HEK293 (cell line): ENCODE measurements around the gene CIB4.

ENCODE experiments used
- CTCF ChIA-PET: fragments of 350-600 bp; formaldehyde crosslinking; extraction: SDS; loops from one replicate; lab custom pipeline; 2021; ENCODE audit warnings: antibody characterized with exemption; lab: Yijun Ruan, JAX
- POLR2A ChIA-PET: fragments of 300-600 bp; formaldehyde crosslinking; extraction: SDS; loops from one replicate; lab custom pipeline; 2020; ENCODE audit warnings: antibody characterized with exemption, inconsistent platforms; lab: Yijun Ruan, JAX
- H3K27ac ChIP-seq: fragments of 200-500 bp; sonication (Bioruptor generic); 2 replicates; pipeline ENCODE4 v1.5.1; 2014; ENCODE audit warnings: low read depth, low read length, control low read depth, inconsistent platforms; ENCODE audit errors: extremely low read depth
- H3K36me3 ChIP-seq, 2 experiments: fragments of 200-500 bp in 1 of 2; sonication (Bioruptor generic) in 1 of 2; 1 replicate in 1 of 2; 2 replicates in 1 of 2; pipeline ENCODE4 v1.5.1; 2014 to 2017; ENCODE audit warnings: inconsistent platforms in 2 of 2, low read length in 2 of 2; ENCODE audit not compliant: control insufficient read depth in 2 of 2, insufficient read depth in 1 of 2
- H3K4me1 ChIP-seq: fragments of 200-500 bp; sonication (Bioruptor generic); 2 replicates; pipeline ENCODE4 v1.5.1; 2014; ENCODE audit warnings: mild to moderate bottlenecking, low read length, inconsistent platforms; ENCODE audit not compliant: control insufficient read depth, insufficient read depth
- H3K4me3 ChIP-seq: 2 replicates; pipeline ENCODE4 v1.5.1; 2011; ENCODE audit warnings: low read depth, mild to moderate bottlenecking, control low read depth, low read length, moderate library complexity
- H3K9me3 ChIP-seq: fragments of 200-500 bp; sonication (Bioruptor generic); 2 replicates; pipeline ENCODE4 v1.5.1; 2014; ENCODE audit warnings: low read depth, low read length, inconsistent platforms; ENCODE audit not compliant: control insufficient read depth, insufficient read depth
- BCL11B ChIP-seq: fragments of 450-650 bp; formaldehyde crosslinking; IDR thresholded peaks from 2 replicates; pipeline ENCODE4 v1.5.1; 2016; ENCODE audit warnings: low read depth, missing biosample characterization, missing genetic modification characterization
- FEZF1 ChIP-seq: fragments of 450-650 bp; formaldehyde crosslinking; IDR thresholded peaks from 2 replicates; pipeline ENCODE4 v1.5.1; 2016; ENCODE audit warnings: missing biosample characterization, missing genetic modification characterization
- GLIS2 ChIP-seq: fragments of 450-650 bp; formaldehyde crosslinking; IDR thresholded peaks from 2 replicates; pipeline ENCODE4 v1.5.1; 2016; ENCODE audit warnings: missing biosample characterization, missing genetic modification characterization
- OVOL3 ChIP-seq: fragments of 450-650 bp; formaldehyde crosslinking; IDR thresholded peaks from 2 replicates; pipeline ENCODE4 v1.5.1; 2016; ENCODE audit warnings: missing biosample characterization, missing genetic modification characterization
- SETDB1 ChIP-seq: IDR thresholded peaks from one replicate; pipeline ENCODE4 v1.6.1; 2017; ENCODE audit warnings: mild to moderate bottlenecking, low read length, moderate library complexity, mixed read lengths; ENCODE audit not compliant: insufficient read length
- WT1 ChIP-seq: fragments of 450-650 bp; formaldehyde crosslinking; IDR thresholded peaks from 2 replicates; pipeline ENCODE4 v1.5.1; 2016; ENCODE audit warnings: missing biosample characterization, missing genetic modification characterization
- ZBTB48 ChIP-seq: fragments of 450-650 bp; formaldehyde crosslinking; IDR thresholded peaks from 2 replicates; pipeline ENCODE4 v1.5.1; 2016; ENCODE audit warnings: missing biosample characterization, missing genetic modification characterization
- ZFP69B ChIP-seq: fragments of 450-650 bp; formaldehyde crosslinking; IDR thresholded peaks from 2 replicates; pipeline ENCODE4 v1.5.1; 2016; ENCODE audit warnings: missing biosample characterization, missing genetic modification characterization
- ZNF2 ChIP-seq: fragments of 450-650 bp; formaldehyde crosslinking; IDR thresholded peaks from 2 replicates; pipeline ENCODE4 v1.5.1; 2016; ENCODE audit warnings: missing biosample characterization, missing genetic modification characterization
- ZNF274 ChIP-seq, 2 experiments: fragments of 200-500 bp in 1 of 2; fragments of 450-650 bp in 1 of 2; sonication (Bioruptor generic) in 1 of 2; formaldehyde crosslinking in 1 of 2; IDR thresholded peaks; 2 replicates each; pipeline versions ENCODE4 v1.5.1 to v1.6.1; 2014 to 2016; ENCODE audit warnings: borderline replicate concordance in 1 of 2, inconsistent platforms in 1 of 2, low read length in 1 of 2, missing biosample characterization in 1 of 2, missing genetic modification characterization in 1 of 2
- ZNF350 ChIP-seq: fragments of 450-650 bp; formaldehyde crosslinking; IDR thresholded peaks from 2 replicates; pipeline ENCODE4 v1.5.0; 2017; ENCODE audit warnings: missing biosample characterization, mild to moderate bottlenecking, missing genetic modification characterization
- ZNF354C ChIP-seq: fragments of 450-650 bp; formaldehyde crosslinking; IDR thresholded peaks from 2 replicates; pipeline ENCODE4 v1.5.1; 2016; ENCODE audit warnings: missing biosample characterization, missing genetic modification characterization, low read depth, borderline replicate concordance
- ZNF514 ChIP-seq: fragments of 450-650 bp; formaldehyde crosslinking; IDR thresholded peaks from 2 replicates; pipeline ENCODE4 v1.5.1; 2016; ENCODE audit warnings: missing biosample characterization, missing genetic modification characterization
- ZNF529 ChIP-seq: fragments of 450-650 bp; formaldehyde crosslinking; IDR thresholded peaks from 2 replicates; pipeline ENCODE4 v1.5.1; 2017; ENCODE audit warnings: missing genetic modification characterization, missing biosample characterization; ENCODE audit not compliant: insufficient replicate concordance
- ZNF600 ChIP-seq: fragments of 450-650 bp; formaldehyde crosslinking; IDR thresholded peaks from 2 replicates; pipeline ENCODE4 v1.5.1; 2016; ENCODE audit warnings: missing biosample characterization, missing genetic modification characterization
- ZNF660 ChIP-seq: fragments of 450-650 bp; IDR thresholded peaks from 2 replicates; pipeline ENCODE4 v1.5.1; 2018; ENCODE audit warnings: missing biosample characterization, mild to moderate bottlenecking, missing genetic modification characterization
- ZNF670 ChIP-seq: fragments of 450-650 bp; formaldehyde crosslinking; IDR thresholded peaks from 2 replicates; pipeline ENCODE4 v1.5.1; 2016; ENCODE audit warnings: missing biosample characterization, missing genetic modification characterization, low read depth
- TF ChIP-seq, protein P1 (sequence below): fragments of 450-650 bp; formaldehyde crosslinking; IDR thresholded peaks from 2 replicates; pipeline ENCODE4 v1.5.1; 2016; ENCODE audit warnings: missing biosample characterization, missing genetic modification characterization
- TF ChIP-seq, protein P2 (sequence below): fragments of 450-650 bp; formaldehyde crosslinking; IDR thresholded peaks from 2 replicates; pipeline ENCODE4 v1.5.1; 2017; ENCODE audit warnings: missing biosample characterization, missing genetic modification characterization
- TF ChIP-seq, protein P3 (sequence below): fragments of 450-650 bp; formaldehyde crosslinking; IDR thresholded peaks from 2 replicates; pipeline ENCODE4 v1.5.1; 2016; ENCODE audit warnings: missing biosample characterization, missing genetic modification characterization

Gene CIB4

DNA sequence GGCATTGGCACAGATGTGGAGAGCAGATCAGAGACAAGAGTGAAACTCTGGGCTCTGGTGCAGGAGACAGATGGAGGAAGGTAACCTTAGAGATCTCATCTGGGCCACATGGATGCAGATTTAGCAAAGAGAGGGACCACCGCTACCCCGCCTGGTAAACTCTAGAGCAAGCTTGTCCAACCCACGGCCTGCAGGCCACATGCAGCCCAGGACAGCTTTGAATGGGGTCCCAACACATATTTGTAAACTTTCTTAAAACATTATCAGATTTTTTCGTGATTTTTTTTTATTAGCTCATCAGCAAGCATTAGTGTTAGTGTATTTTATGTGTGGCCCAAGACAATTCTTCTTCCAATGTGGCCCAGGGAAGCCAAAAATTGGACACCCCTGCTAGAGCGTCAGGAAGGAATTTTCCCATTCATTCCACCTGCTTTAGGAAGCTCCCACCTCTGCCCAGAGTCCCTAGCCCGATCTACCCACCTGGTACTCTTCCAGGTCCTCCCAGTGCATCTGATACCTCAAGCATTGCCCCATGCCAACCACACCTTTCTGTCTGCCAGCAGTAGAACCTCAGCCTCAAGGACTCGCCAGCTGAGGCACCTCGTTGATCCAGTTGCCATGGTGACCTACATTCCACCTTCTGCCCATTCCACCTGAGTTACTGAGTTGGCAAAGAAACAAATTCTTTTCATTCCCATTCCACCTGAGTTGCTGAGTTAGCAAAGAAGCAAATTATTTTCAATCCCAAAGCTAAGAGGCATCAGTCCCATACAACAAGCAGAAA, at the start of gene CIB4:
TSS of gene CIB4 (minus strand) at position 586 of the 784 bp plus-strand sequence. CDS start at position 534, 52 bp downstream.
- no peak for TF ChIP-seq ZNF600 (tag by site-specific recombination)
- TF ChIP-seq, protein P1, sequence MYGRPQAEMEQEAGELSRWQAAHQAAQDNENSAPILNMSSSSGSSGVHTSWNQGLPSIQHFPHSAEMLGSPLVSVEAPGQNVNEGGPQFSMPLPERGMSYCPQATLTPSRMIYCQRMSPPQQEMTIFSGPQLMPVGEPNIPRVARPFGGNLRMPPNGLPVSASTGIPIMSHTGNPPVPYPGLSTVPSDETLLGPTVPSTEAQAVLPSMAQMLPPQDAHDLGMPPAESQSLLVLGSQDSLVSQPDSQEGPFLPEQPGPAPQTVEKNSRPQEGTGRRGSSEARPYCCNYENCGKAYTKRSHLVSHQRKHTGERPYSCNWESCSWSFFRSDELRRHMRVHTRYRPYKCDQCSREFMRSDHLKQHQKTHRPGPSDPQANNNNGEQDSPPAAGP: no peak
- no peak for TF ChIP-seq WT1
- no peak for TF ChIP-seq GLIS2 (tag by site-specific recombination)
- POLR2A ChIA-PET: no interaction called here
- no peaks in the 10 kb centered on the region for H3K4me1 ChIP-seq
- no peak within 1 kb of the TSS for H3K27ac ChIP-seq
- no peak within 1 kb of the TSS for H3K4me3 ChIP-seq
- H3K36me3 ChIP-seq: no peaks in the 10 kb centered on the region
- CTCF ChIA-PET: interaction anchor here (0.7 to 1.0 kb wide), 2 partner anchors 10 to 140 kb away, joined by 3 to 4 read pairs; no protein-coding TSS in a partner anchor
- H3K9me3 ChIP-seq: no peaks in the 10 kb centered on the region

DNA sequence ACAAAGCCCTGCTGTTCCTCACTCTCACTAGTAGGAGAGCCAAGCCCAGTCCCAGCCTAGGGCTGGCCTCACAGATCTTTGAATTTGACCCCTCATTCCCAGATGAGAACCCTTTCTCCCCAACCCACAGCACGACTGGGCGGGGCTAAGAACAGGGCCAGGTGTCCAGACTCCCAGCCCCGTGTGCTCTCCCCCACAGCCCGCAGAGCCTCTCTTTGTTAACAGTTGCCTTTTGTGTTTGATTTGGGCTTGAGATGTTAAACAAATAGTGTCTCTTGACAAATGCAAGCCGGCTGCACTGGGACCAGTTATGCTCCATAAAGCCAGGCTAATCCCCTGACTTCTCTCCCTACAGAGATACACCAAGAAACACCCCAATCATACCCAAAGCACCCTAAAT, 46.6 kb upstream of the CIB4 start:
- no peaks in the 10 kb centered on the region for H3K9me3 ChIP-seq
- no peak overlapping the region for H3K27ac ChIP-seq
- H3K4me1 ChIP-seq: no peaks in the 10 kb centered on the region
- no peak overlapping the region for H3K4me3 ChIP-seq
- POLR2A ChIA-PET: no interaction called here
- TF ChIP-seq ZNF529 (tag by site-specific recombination): no peak
- no peak for TF ChIP-seq ZNF274 (IDR thresholded peaks at IDR 0.05; ENCODE audit: low read length)
- no peak for TF ChIP-seq ZNF274 (tag by site-specific recombination; IDR thresholded peaks at IDR 0.05; ENCODE audit: borderline replicate concordance)
- TF ChIP-seq ZNF670 (tag by site-specific recombination): no peak
- no peak for TF ChIP-seq ZNF354C
- TF ChIP-seq, all 188 proteins: peak for 0
- H3K36me3 ChIP-seq: no peaks in the 10 kb centered on the region
- CTCF ChIA-PET: no interaction called here

DNA sequence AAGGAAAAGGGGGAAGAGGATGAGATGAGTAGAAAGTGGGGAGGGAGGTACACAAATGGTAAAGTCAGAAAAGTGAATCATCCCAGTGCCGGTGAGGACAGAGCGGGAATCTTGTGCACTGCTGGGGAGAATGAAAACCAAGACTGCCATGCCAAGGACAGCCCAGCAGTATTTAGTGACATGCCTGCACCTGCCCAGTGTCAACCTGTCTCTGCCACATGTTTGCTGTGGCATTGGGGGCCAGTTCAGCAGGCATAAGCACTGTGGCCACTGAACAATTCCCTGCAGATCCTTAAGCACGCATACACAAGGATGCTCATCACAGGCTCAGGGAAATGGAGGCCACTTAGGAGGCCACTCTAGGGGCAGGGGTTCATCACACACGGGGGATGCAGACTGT, 46.2 kb upstream of the CIB4 start:
- no peak overlapping the region for H3K4me3 ChIP-seq
- POLR2A ChIA-PET: no interaction called here
- no peak overlapping the region for H3K27ac ChIP-seq
- TF ChIP-seq FEZF1 (no peak), SETDB1 (no peak), ZFP69B (tag by site-specific recombination) (no peak), ZNF670 (tag by site-specific recombination) (no peak), ZBTB48 (tag by site-specific recombination) (no peak), ZNF2 (tag by site-specific recombination) (no peak), BCL11B (tag by site-specific recombination) (no peak), OVOL3 (no peak)
- CTCF ChIA-PET: no interaction called here
- H3K9me3 ChIP-seq: no peaks in the 10 kb centered on the region
- H3K36me3 ChIP-seq: no peaks in the 10 kb centered on the region
- H3K4me1 ChIP-seq: no peaks in the 10 kb centered on the region

DNA sequence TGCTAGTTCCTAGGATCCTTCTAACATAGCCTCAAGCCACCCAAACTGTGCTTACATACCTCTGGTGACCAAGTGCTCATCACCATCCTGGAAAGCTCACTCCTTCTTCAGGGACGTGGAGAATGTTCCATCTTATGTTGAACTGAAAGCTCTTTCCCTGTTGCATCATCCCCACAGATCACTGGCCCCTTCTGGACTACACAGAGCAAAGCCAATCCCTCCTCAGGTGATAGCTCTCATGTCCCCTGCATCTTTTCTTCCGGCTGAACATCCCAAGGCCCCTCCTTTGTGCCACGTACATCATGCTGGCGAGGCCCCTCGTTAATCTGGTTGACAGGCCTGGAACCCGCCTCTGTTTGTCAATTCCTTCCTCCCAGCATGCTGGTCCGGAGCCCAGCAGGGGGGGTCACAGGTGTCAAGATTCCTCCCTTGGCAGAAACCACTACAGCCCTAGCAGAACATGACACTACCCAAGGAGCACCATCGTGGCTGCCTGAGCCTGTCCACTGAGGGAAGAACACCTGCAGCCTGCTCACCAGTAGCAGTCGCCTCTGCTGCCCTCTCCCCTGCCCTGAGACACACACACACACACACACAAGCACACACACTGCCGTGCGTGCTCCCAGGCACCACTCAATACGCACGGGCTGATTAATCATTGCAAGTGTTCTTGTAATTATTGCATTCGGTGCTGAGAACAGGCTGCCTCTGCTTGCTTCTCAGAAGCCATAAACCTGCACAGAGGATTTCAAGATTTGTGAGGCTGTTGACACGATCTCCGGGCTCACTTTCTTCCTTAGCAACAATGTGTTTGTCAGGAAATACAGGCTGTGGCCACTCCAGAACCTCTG, 45.0 kb upstream of the CIB4 start:
- ChIA-PET CTCF (no interaction called here), POLR2A (no interaction called here)
- H3K4me3 ChIP-seq: no peak overlapping the region
- H3K27ac ChIP-seq: no peak overlapping the region
- no peaks in the 10 kb centered on the region for H3K9me3 ChIP-seq
- TF ChIP-seq ZNF660 (tag by site-specific recombination) (no peak), ZNF514 (tag by site-specific recombination) (no peak), ZNF350 (tag by site-specific recombination) (no peak)
- TF ChIP-seq, protein P2, sequence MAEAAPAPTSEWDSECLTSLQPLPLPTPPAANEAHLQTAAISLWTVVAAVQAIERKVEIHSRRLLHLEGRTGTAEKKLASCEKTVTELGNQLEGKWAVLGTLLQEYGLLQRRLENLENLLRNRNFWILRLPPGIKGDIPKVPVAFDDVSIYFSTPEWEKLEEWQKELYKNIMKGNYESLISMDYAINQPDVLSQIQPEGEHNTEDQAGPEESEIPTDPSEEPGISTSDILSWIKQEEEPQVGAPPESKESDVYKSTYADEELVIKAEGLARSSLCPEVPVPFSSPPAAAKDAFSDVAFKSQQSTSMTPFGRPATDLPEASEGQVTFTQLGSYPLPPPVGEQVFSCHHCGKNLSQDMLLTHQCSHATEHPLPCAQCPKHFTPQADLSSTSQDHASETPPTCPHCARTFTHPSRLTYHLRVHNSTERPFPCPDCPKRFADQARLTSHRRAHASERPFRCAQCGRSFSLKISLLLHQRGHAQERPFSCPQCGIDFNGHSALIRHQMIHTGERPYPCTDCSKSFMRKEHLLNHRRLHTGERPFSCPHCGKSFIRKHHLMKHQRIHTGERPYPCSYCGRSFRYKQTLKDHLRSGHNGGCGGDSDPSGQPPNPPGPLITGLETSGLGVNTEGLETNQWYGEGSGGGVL (tag by site-specific recombination): no peak
- TF ChIP-seq, protein P3, sequence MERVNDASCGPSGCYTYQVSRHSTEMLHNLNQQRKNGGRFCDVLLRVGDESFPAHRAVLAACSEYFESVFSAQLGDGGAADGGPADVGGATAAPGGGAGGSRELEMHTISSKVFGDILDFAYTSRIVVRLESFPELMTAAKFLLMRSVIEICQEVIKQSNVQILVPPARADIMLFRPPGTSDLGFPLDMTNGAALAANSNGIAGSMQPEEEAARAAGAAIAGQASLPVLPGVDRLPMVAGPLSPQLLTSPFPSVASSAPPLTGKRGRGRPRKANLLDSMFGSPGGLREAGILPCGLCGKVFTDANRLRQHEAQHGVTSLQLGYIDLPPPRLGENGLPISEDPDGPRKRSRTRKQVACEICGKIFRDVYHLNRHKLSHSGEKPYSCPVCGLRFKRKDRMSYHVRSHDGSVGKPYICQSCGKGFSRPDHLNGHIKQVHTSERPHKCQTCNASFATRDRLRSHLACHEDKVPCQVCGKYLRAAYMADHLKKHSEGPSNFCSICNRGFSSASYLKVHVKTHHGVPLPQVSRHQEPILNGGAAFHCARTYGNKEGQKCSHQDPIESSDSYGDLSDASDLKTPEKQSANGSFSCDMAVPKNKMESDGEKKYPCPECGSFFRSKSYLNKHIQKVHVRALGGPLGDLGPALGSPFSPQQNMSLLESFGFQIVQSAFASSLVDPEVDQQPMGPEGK: no peak
- no peaks in the 10 kb centered on the region for H3K4me1 ChIP-seq
- H3K36me3 ChIP-seq: no peaks in the 10 kb centered on the region
